HepG2 (cell line): ENCODE results near the gene CSF1R. TPM values are rescaled to one million over a fixed set of nuclear protein-coding genes. Genes with fewer than 3 reads are reported as not detected.

ENCODE experiments used
- ATAC-seq: fragments of 200-7000 bp; cut with Tn5 transposase; 3 replicates; pipeline ENCODE4 v1.9.1; 2020; ENCODE audit warnings: mild to moderate bottlenecking, moderate library complexity
- BruUV-seq: library from RNA; stranded (reverse); fragments of 400-500 nt; replicated peaks from 2 replicates; lab custom pipeline; 2021; lab: Mats Ljungman, UMichigan
- CTCF ChIA-PET: fragments of 300-600 bp; formaldehyde crosslinking; extraction: SDS; loops from one replicate; lab custom pipeline; 2021; ENCODE audit warnings: low total read pairs, inconsistent platforms, low intra/inter-chr PET ratio; lab: Yijun Ruan, JAX
- POLR2A ChIA-PET: fragments of 350-600 bp; sonication (Branson Sonifier 250); formaldehyde crosslinking; loops from one replicate; lab custom pipeline; 2020; ENCODE audit warnings: antibody characterized with exemption, inconsistent platforms; lab: Yijun Ruan, JAX
- DNase-seq: peaks from one replicate; pipeline ENCODE4 v3.0.0-alpha.2; 2015; ENCODE audit warnings: low spot score
- FAIRE-seq: peaks from 3 replicates; lab custom pipeline; 2011; peaks lifted over from hg19 to GRCh38; lab: Jason Lieb, UNC
- H2AFZ ChIP-seq: one replicate; pipeline ENCODE4 v1.6.1; 2011; ENCODE audit warnings: low read length, inconsistent platforms
- H3K27ac ChIP-seq: fragments of 300-600 bp; 3 replicates; pipeline ENCODE4 v1.8.0; 2011; ENCODE audit warnings: mixed run types, mild to moderate bottlenecking, mixed read lengths, low read length, inconsistent platforms; ENCODE audit not compliant: insufficient read depth; ENCODE audit errors: extremely low read length
- H3K27me3 ChIP-seq, 2 experiments: fragments of 200-600 bp in 1 of 2; 2 replicates in 1 of 2; 3 replicates in 1 of 2; pipeline versions ENCODE4 v1.6.0 to v1.8.0; 2011; ENCODE audit warnings: low read length in 2 of 2, mild to moderate bottlenecking in 2 of 2, moderate library complexity in 2 of 2, inconsistent platforms in 1 of 2; ENCODE audit not compliant: insufficient read depth in 2 of 2, control insufficient read depth in 1 of 2
- H3K36me3 ChIP-seq, 2 experiments: fragments of 200-600 bp in 1 of 2; replicated peaks in 1 of 2; 2 replicates in 1 of 2; 3 replicates in 1 of 2; pipeline versions ENCODE4 v1.5.1 to v1.8.0; 2011; ENCODE audit warnings: low read length in 2 of 2, inconsistent platforms in 1 of 2; ENCODE audit not compliant: insufficient read depth in 2 of 2, control insufficient read depth in 1 of 2
- H3K4me1 ChIP-seq: 2 replicates; pipeline ENCODE4 v1.5.1; 2012; ENCODE audit warnings: low read length, inconsistent platforms; ENCODE audit not compliant: insufficient read depth
- H3K4me2 ChIP-seq: 2 replicates; pipeline ENCODE4 v1.6.0; 2011; ENCODE audit warnings: low read depth, low read length, inconsistent platforms
- H3K4me3 ChIP-seq, 3 experiments: fragments of 200-600 bp in 1 of 3; sonication (generic), shearing (Covaris generic) in 1 of 3; replicated peaks in 1 of 3; 2 replicates each; pipeline ENCODE4 v1.5.1; 2011 to 2016; ENCODE audit warnings: low read length in 3 of 3, inconsistent platforms in 2 of 3, low read depth in 2 of 3, mild to moderate bottlenecking in 2 of 3, control low read depth in 1 of 3, mixed read lengths in 1 of 3; ENCODE audit not compliant: insufficient read depth in 1 of 3
- H3K79me2 ChIP-seq: one replicate; pipeline ENCODE4 v1.6.1; 2011; ENCODE audit warnings: low read length, inconsistent platforms; ENCODE audit not compliant: insufficient read depth
- H3K9ac ChIP-seq: 2 replicates; pipeline ENCODE4 v1.6.0; 2011; ENCODE audit warnings: mild to moderate bottlenecking, low read depth, low read length, inconsistent platforms; ENCODE audit not compliant: insufficient read depth
- H3K9me3 ChIP-seq: 2 replicates; pipeline ENCODE4 v1.5.1; 2012; ENCODE audit warnings: mild to moderate bottlenecking, low read length
- H4K20me1 ChIP-seq: 2 replicates; pipeline ENCODE4 v1.6.0; 2011; ENCODE audit warnings: inconsistent platforms, mild to moderate bottlenecking, low read length, moderate library complexity; ENCODE audit not compliant: insufficient read depth
- AGO1 ChIP-seq: fragments of 200-400 bp; formaldehyde crosslinking; IDR thresholded peaks from 2 replicates; pipeline ENCODE4 v1.6.1; 2017; ENCODE audit warnings: mild to moderate bottlenecking, low read depth, low read length, moderate library complexity; ENCODE audit not compliant: poor library complexity, severe bottlenecking
- AGO2 ChIP-seq: fragments of 200-400 bp; formaldehyde crosslinking; optimal IDR thresholded peaks from 2 replicates; pipeline ENCODE3; 2017; ENCODE audit warnings: mild to moderate bottlenecking, low read depth, low read length, moderate library complexity
- FOXA3 ChIP-seq: IDR thresholded peaks from 2 replicates; pipeline ENCODE4 v1.6.1; 2016; ENCODE audit warnings: missing genetic modification reagents, missing compliant biosample characterization
- HDAC6 ChIP-seq: fragments of 200-600 bp; sonication (generic); IDR thresholded peaks from 2 replicates; pipeline ENCODE4 v1.7.0; 2017; ENCODE audit warnings: mild to moderate bottlenecking, antibody characterized with exemption, low read length, low read depth
- MAFG ChIP-seq: sonication (generic); formaldehyde crosslinking; IDR thresholded peaks from 2 replicates; pipeline ENCODE4 v1.5.1; 2020; ENCODE audit warnings: mild to moderate bottlenecking, missing genetic modification reagents
- WIZ ChIP-seq: sonication (generic); formaldehyde crosslinking; IDR thresholded peaks from 2 replicates; pipeline ENCODE4 v1.5.1; 2020; ENCODE audit warnings: mild to moderate bottlenecking, missing genetic modification reagents
- ZNF432 ChIP-seq: sonication (generic); formaldehyde crosslinking; IDR thresholded peaks from 2 replicates; pipeline ENCODE4 v1.5.0; 2020; ENCODE audit warnings: missing genetic modification reagents, mild to moderate bottlenecking, borderline replicate concordance
- ZNF607 ChIP-seq: sonication (generic); formaldehyde crosslinking; IDR thresholded peaks from 2 replicates; pipeline ENCODE4 v1.5.1; 2020; ENCODE audit warnings: missing genetic modification reagents, mild to moderate bottlenecking, borderline replicate concordance
- WGBS: methylation state at CpG from one replicate; pipeline ENCODE4 v1.1.6; 2017; ENCODE audit warnings: low lambda C conversion rate; 5-methylcytosine and 5-hydroxymethylcytosine counted together
- in situ Hi-C: cut with HindIII; loops from 2 replicates; pipeline ENCODE4 v1.10.0; 2017; ENCODE audit warnings: low pct_unique_long_range_greater_than_20kb; ENCODE audit not compliant: extremely low pct_ligation_motif_present
- intact Hi-C: fragments of 100-400 bp; cut with micrococcal nuclease; formaldehyde crosslinking; loops from one replicate; pipeline ENCODE4 v1.10.0; 2022; ENCODE audit not compliant: unreplicated experiment
- polyA plus RNA-seq, 8 experiments: library from polyadenylated mRNA; depleted of rRNA in 3 of 8; stranded (reverse) in 7 of 8; unstranded in 1 of 8; fragments of >200 nt; fragmentation: Illumina TruSeq in 4 of 8; extraction: Trizol in 4 of 8; gene quantifications; 2 replicates each; pipeline versions ENCODE4 v1.2.1 to v1.2.3, GENCODE V29; 2011 to 2016; ENCODE audit warnings: low read depth in 4 of 8, missing spikeins in 1 of 8, mixed read lengths in 1 of 8; ENCODE audit not compliant: insufficient read depth in 1 of 8
- total RNA-seq, 5 experiments: library from RNA; depleted of rRNA; stranded (reverse); fragments of >200 nt; fragmentation: Illumina TruSeq; extraction: Trizol; gene quantifications; 2 replicates each; pipeline ENCODE4 v1.2.3, GENCODE V29; 2016; ENCODE audit warnings: low read depth in 1 of 5

CSF1R gene
- total and polyA plus RNA-seq, 2 of the 13 experiments (the other 11 are each of a cell fraction or from before 2014, with no cell fraction given): 0.01 TPM; not detected in 1

DNA sequence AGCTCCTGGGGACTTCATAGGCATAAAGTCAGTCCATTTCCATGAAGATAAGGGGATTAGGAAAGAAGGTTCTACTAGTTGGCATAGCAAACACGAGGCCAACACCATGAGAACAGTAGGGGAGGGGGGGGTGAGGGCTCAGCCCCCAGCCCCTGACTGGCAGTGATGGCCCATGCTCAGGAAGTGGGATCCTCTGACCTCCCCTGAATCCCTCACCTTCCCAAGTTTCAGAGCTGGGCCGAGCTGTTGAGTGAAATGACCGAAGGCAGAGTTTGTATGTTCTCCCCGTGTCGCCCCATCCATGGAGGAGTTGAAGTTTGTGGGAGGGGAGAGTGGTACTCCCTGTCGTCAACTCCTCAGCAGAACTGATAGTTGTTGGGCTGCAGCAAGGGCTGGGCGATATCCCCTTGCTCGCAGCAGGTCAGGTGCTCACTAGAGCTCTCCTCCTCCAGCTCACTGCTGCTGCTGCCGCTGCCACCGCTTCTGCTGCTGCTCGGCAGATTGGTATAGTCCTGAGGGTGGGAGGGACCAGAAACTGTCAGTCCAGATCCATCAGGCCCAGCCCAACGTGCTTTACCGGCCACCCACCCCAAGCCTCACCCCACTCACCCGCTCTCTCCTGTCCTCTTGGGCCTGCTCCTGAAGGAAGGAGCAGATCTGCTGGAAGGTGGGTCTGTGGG is 32.5 kb downstream of the CSF1R start:
- Histone ChIP-seq H3K27ac (no peak overlapping the region), H3K27me3 (no peaks in the 10 kb centered on the region), H4K20me1 (no peaks in the 10 kb centered on the region), H3K9ac (no peak overlapping the region), H2AFZ (no peak overlapping the region), H3K4me1 (no peaks in the 10 kb centered on the region), H3K9me3 (no peaks in the 10 kb centered on the region), H3K79me2 (no peaks in the 10 kb centered on the region), H3K36me3 (peaks cover 28 to 54% of the 10 kb centered on the region in 2 experiments), H3K4me2 (no peak overlapping the region), H3K4me3 (no peak overlapping the region)
- TF ChIP-seq HDAC6 (no peak), FOXA3 (CRISPR knock-in tag) (no peak), AGO1 (no peak), ZNF432 (no peak), AGO2 (peak; percentile 65), MAFG (CRISPR knock-in tag) (no peak), ZNF607 (CRISPR knock-in tag) (no peak), WIZ (no peak)
- ATAC-seq (no peak), DNase-seq (no peak), FAIRE-seq (no peak)
- 98% methylated on average over 12 of the region's 14 CpGs for WGBS
- intact Hi-C loops: no loop called here
- ChIA-PET POLR2A (interaction anchor here (2.2 kb wide), 1 partner anchor 27 kb away, joined by 6 read pairs; no protein-coding TSS in a partner anchor), CTCF (no interaction called here)
- BruUV-seq: no TSS peak
- in situ Hi-C loops: no loop called here
